Right lung (tissue), 5 donors: ENCODE data around the gene NR1H4. TPM values are rescaled to one million over a fixed set of nuclear protein-coding genes. Genes with fewer than 3 reads are reported as not detected.
"Not testable (repeated sequence)": the region's sequence is repeated elsewhere in the genome, so short reads cannot be mapped to it uniquely, and the experiment has no call there.

Source experiments
- DNase-seq, 2 donors: peaks; one replicate each; pipeline ENCODE4 v3.0.0-alpha.2; 2013
- polyA plus RNA-seq, 5 donors: library from polyadenylated mRNA; unstranded; fragments of 120-200 nt; gene quantifications; one replicate each; pipeline versions ENCODE4 v1.2.1 to v1.2.3, GENCODE V29; 2013; ENCODE audit warnings: inconsistent platforms in 1 of 5, low replicate concordance in 1 of 5; ENCODE audit not compliant: insufficient read length in 5 of 5, insufficient read depth in 1 of 5

The NR1H4 gene
- polyA plus RNA-seq, 5 donors: 0.28 to 0.72 (median 0.40) TPM

GRCh38 chr12:100512692-100513091, 39.0 kb downstream of the NR1H4 start:
- no peak for DNase-seq

- DNase-seq: no peak
Observed at GRCh38 chr12:100515968-100516367, 42.3 kb downstream of the NR1H4 start.

GRCh38 chr12:100518376-100518775, 44.7 kb downstream of the NR1H4 start:
- DNase-seq: no peak

GRCh38 chr12:100520048-100520769, 46.5 kb downstream of the NR1H4 start:
- DNase-seq: no peak

GRCh38 chr12:100521958-100522357, 48.3 kb downstream of the NR1H4 start:
- no peak for DNase-seq

- no peak for DNase-seq
Observed at GRCh38 chr12:100528034-100528433, 54.4 kb downstream of the NR1H4 start.

GRCh38 chr12:100528471-100529127, 54.9 kb downstream of the NR1H4 start:
- no peak for DNase-seq

- DNase-seq: no peak
Observed at GRCh38 chr12:100529756-100530350, 56.2 kb downstream of the NR1H4 start.

GRCh38 chr12:100533376-100533775, 59.7 kb downstream of the NR1H4 start:
- DNase-seq: no peak

GRCh38 chr12:100534625-100535227, 61.1 kb downstream of the NR1H4 start:
- DNase-seq: no peak

GRCh38 chr12:100539202-100539601, 65.5 kb downstream of the NR1H4 start:
- peak; percentile 20 to 28 for DNase-seq

GRCh38 chr12:100544165-100544564, 70.5 kb downstream of the NR1H4 start:
- DNase-seq: no peak

GRCh38 chr12:100545092-100545491, 71.4 kb downstream of the NR1H4 start:
- DNase-seq: no peak

GRCh38 chr12:100553936-100554335, 80.3 kb downstream of the NR1H4 start:
- DNase-seq: no peak

- peak; percentile 64 to 78 for DNase-seq
Observed at GRCh38 chr12:100554608-100555077, 81.0 kb downstream of the NR1H4 start.

GRCh38 chr12:100555722-100556121, 82.1 kb downstream of the NR1H4 start:
- DNase-seq: peak; percentile 41 to 64

- no peak for DNase-seq
Observed at GRCh38 chr12:100557357-100557756, 83.7 kb downstream of the NR1H4 start.

GRCh38 chr12:100559261-100559660, 85.6 kb downstream of the NR1H4 start:
- DNase-seq: not testable (repeated sequence)

- peak; percentile 16 to 24 for DNase-seq
Observed at GRCh38 chr12:100564090-100564489, 90.4 kb downstream of the NR1H4 start.

- DNase-seq: no peak
Observed at GRCh38 chr12:100564905-100565467, 91.3 kb downstream of the NR1H4 start.

- no peak for DNase-seq
Observed at GRCh38 chr12:100565987-100566545, 92.4 kb downstream of the NR1H4 start.
